ENCODE measurements around the gene SYMPK.

The SYMPK gene

DNA sequence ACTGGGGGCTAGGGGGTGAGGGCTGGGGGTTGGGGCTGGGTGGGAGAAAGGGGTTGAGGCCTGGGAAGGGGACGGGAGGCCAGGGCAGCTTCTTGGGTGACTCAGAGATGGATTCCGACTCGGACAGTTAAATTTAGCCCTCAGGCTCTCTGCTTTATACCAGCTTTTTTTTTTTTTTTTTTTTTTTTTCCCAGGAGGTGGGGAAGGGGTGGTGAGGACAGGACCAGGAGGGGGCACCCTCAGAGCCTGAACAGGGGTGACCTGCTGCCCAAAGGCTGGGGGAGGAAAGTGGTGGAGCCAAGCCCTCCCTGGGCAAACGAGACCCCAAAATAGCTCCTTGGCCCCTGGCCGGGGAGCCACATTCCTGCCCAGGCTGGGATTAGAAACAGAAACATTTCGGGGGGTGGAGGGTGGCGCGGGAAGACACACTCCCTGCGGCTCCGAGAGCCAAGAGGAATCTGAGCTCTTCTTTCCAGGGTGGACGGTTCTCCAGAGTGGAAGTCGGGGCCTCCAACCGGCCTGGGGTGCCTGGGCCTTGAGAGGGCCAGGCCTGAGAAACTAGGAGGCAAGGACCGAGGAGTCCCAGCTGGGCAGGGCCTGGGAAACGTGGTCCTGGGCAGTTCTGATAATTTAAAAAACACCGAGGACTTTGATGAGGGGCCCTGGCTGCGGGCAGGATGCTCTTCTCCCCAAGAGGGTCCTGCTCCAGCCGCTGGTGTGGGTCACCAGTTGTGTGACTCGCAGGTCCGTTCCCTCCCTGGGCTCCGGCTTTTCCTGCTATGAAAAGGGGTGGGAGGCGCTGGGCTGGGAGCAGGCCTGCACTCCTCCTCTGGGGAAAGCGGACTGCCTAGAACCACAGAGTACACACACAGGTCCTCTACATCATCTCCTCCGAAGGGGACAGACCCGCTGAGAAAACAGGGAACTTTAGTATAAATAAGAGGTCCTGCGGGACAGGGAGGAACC lies 79.8 kb downstream of the SYMPK start:
- DNase-seq: no peak
- H3K9me3 ChIP-seq: no peaks in the 10 kb centered on the region
- H3K36me3 ChIP-seq: peaks cover 20% of the 10 kb centered on the region
- H3K4me1 ChIP-seq: peaks cover 14% of the 10 kb centered on the region
- TF ChIP-seq, protein P1, sequence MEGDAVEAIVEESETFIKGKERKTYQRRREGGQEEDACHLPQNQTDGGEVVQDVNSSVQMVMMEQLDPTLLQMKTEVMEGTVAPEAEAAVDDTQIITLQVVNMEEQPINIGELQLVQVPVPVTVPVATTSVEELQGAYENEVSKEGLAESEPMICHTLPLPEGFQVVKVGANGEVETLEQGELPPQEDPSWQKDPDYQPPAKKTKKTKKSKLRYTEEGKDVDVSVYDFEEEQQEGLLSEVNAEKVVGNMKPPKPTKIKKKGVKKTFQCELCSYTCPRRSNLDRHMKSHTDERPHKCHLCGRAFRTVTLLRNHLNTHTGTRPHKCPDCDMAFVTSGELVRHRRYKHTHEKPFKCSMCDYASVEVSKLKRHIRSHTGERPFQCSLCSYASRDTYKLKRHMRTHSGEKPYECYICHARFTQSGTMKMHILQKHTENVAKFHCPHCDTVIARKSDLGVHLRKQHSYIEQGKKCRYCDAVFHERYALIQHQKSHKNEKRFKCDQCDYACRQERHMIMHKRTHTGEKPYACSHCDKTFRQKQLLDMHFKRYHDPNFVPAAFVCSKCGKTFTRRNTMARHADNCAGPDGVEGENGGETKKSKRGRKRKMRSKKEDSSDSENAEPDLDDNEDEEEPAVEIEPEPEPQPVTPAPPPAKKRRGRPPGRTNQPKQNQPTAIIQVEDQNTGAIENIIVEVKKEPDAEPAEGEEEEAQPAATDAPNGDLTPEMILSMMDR (IDR thresholded peaks at IDR 0.05; ENCODE audit: low read depth, low read length): no peak
- H3K4me3 ChIP-seq (ENCODE audit: low read depth, low read length): no peak overlapping the region
- H3K27me3 ChIP-seq: no peaks in the 10 kb centered on the region

DNA sequence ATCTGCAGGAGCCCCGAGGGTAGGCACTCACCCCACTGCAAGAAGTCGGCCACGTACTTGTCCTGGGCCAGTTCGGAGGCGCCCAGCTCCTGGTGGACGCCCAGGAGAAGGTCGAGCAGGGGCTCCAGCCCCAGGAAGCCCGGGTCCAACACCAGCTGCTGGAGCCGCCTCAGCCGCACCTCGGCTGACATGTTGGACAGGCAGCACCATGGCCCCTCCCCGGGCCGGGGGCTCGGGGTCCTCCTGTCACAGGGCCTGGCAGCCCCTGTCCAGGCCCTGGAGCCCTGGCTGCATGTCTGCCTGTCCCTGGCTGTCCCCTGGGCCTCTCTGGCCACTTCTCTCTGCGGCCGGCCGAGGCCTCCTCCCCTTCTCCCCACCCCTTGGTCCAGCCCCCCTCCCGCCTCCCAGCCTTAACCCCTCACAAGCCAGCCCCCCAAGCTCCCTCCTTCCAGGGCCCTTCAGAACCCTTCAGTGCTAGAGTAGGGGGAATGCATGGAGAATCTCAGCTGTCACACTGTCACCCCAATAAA lies 80.7 kb downstream of the SYMPK start, which contains the start of gene DMPK:
Gene DMPK (minus strand): TSS at position 329 of the 530 bp plus-strand sequence. CDS start 138 bp downstream, at position 191.
- Histone ChIP-seq H3K4me1 (peaks cover 14% of the 10 kb centered on the region), H3K4me3 (ENCODE audit: low read depth, low read length) (no peak within 1 kb of the TSS), H3K36me3 (peaks cover 26% of the 10 kb centered on the region), H3K9me3 (no peaks in the 10 kb centered on the region), H3K27me3 (no peaks in the 10 kb centered on the region)
- no peak for DNase-seq
- TF ChIP-seq, protein P1 (IDR thresholded peaks at IDR 0.05; ENCODE audit: low read depth, low read length): no peak

DNA sequence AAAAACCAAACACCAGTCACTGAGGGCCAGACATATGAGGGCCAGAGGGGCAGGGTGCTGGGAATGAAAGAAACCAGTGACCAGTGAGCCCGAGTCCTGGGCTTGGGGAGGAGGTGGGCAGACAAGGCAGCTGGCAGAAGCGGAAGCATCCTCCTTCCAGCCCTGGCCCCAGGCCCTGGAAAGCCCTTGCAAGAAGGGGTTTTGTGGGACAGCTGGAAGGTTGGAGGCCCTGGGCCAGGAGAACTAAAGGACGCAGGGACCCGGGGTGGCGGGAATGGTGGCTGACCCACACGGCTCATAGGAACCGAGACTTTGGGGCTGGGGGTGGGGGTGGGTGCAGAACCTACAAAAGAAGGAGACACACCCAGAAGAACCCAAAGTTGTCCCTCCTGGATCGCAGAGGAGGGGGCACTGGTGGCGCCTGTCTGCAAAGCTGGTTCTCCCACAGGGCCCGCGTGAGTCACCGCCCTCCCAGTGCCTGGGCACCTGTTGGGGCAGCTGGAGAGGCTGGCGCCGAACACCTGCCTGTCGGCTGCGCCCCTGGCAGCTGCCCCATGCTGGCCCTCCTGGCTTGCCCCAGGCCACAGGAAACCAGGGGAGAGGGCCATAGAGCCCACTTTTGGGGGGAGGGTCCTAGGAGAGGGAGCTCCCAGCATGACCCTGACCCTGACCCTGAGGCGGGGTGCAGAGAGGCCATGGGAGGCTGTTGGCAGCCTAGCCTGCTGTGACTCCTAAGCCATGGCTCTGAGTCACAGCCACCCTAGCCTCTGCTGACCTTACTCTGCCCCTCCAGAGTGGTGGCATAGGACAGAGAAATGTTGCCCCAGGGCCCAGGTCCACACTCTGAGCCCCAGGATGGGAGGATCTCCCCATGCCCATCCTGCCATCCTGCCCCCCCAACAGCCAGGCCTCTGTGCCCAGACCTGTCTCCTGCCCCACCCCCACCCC lies 81.5 kb downstream of the SYMPK start:
- H3K9me3 ChIP-seq: no peaks in the 10 kb centered on the region
- TF ChIP-seq, protein P1 (IDR thresholded peaks at IDR 0.05; ENCODE audit: low read depth, low read length): no peak
- DNase-seq: peak; percentile 79
- no peaks in the 10 kb centered on the region for H3K27me3 ChIP-seq
- H3K36me3 ChIP-seq: peaks cover 28% of the 10 kb centered on the region
- peaks cover 14% of the 10 kb centered on the region for H3K4me1 ChIP-seq
- no peak overlapping the region for H3K4me3 ChIP-seq (ENCODE audit: low read depth, low read length)

DNA sequence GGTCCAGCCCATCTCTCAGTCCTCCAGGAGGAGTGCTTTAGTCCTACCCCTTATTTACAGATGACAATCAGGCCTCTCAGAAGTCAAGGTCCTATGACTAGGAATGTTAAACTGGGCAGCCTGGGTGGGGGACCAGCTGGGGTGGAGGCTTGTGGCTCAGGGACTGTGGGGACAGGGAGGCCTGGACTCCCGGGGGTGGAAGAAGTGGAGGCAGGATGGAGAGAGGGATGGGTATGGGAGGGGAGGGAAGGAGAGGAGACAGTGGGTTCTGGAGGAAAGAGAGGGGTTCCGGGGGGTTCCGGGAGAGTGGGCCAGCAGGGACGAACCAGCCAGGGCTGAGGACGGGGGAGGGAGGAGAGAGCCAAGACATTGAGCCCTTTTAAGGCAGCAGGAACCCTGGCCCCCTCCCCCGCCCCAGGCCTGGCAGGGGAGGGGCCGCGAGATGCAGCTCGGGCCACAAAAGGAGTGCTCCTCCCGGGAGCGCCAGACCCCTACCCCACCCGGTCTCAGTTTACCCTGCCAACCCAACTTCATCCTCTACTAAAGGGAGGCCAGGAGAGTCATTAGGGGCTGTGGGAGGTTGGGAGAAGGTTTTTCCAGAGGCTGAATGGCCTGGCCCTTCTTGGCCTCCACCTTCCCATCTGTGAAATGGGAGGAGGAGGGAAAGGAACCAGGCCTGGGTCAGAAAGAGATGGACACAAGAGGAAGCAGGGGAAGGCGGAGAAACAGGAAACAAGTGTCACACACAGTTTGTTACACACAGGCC lies 82.3 kb downstream of the SYMPK start:
- no peak overlapping the region for H3K4me3 ChIP-seq (ENCODE audit: low read depth, low read length)
- TF ChIP-seq, protein P1 (IDR thresholded peaks at IDR 0.05; ENCODE audit: low read depth, low read length): no peak
- no peaks in the 10 kb centered on the region for H3K27me3 ChIP-seq
- H3K9me3 ChIP-seq: no peaks in the 10 kb centered on the region
- peaks cover 14% of the 10 kb centered on the region for H3K4me1 ChIP-seq
- peaks cover 19% of the 10 kb centered on the region for H3K36me3 ChIP-seq
- DNase-seq: no peak

DNA sequence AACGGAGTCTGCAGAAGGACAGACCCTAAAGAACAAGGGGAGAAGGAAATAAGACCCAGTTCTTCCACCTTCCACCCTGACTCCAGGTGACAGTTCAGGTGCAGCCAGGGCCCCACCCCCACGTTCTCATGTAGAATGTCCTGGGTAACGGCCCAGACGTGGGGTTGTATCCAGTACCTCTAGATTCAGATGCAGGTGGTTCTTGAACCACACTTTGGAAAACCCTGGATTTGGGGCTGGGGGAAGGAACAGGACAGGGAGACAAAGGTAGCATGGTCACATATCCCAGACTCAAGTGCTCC lies 82.8 kb downstream of the SYMPK start:
- Histone ChIP-seq H3K9me3 (no peaks in the 10 kb centered on the region), H3K4me3 (ENCODE audit: low read depth, low read length) (no peak overlapping the region), H3K27me3 (no peaks in the 10 kb centered on the region), H3K36me3 (peaks cover 18% of the 10 kb centered on the region), H3K4me1 (peaks cover 14% of the 10 kb centered on the region)
- TF ChIP-seq, protein P1 (IDR thresholded peaks at IDR 0.05; ENCODE audit: low read depth, low read length): no peak
- no peak for DNase-seq

Data from BE2C (cell line).